HG03575 (cell line): Measurements from ENCODE around the gene HHIPL1.
"Not testable (repeated sequence)": the region's sequence is repeated elsewhere in the genome, so short reads cannot be mapped to it uniquely, and the experiment has no call there.

Source experiments
- ATAC-seq: cut with Tn5 transposase; IDR thresholded peaks from one replicate; pipeline ENCODE4 v1.9.1; 2021; ENCODE audit not compliant: unreplicated experiment, insufficient number of reproducible peaks, low FRiP score; ENCODE audit errors: extremely low read depth

HHIPL1 gene

GRCh38 chr14:99654235-99654985 lies 9.5 kb downstream of the HHIPL1 start:
- ATAC-seq: no peak

GRCh38 chr14:99655521-99655920 lies 10.6 kb downstream of the HHIPL1 start:
- ATAC-seq: no peak

GRCh38 chr14:99656171-99656570 lies 11.2 kb downstream of the HHIPL1 start:
- ATAC-seq: no peak

GRCh38 chr14:99657645-99658155 lies 12.8 kb downstream of the HHIPL1 start:
- ATAC-seq: no peak

GRCh38 chr14:99658218-99658845 lies 13.4 kb downstream of the HHIPL1 start:
- no peak for ATAC-seq

- no peak for ATAC-seq
Observed at GRCh38 chr14:99659333-99659741, 14.4 kb downstream of the HHIPL1 start.

- no peak for ATAC-seq
Observed at GRCh38 chr14:99660006-99660566, 15.2 kb downstream of the HHIPL1 start.

- ATAC-seq: no peak
Observed at GRCh38 chr14:99660794-99661193, 15.9 kb downstream of the HHIPL1 start.

GRCh38 chr14:99661206-99661605 lies 16.3 kb downstream of the HHIPL1 start:
- not testable (repeated sequence) for ATAC-seq

GRCh38 chr14:99662846-99663245 lies 17.9 kb downstream of the HHIPL1 start:
- ATAC-seq: no peak

GRCh38 chr14:99663386-99664057 lies 18.6 kb downstream of the HHIPL1 start:
- ATAC-seq: no peak

GRCh38 chr14:99664058-99664936 lies 19.4 kb downstream of the HHIPL1 start:
- ATAC-seq: no peak

- no peak for ATAC-seq
Observed at GRCh38 chr14:99664937-99665273, 20.0 kb downstream of the HHIPL1 start.

GRCh38 chr14:99666533-99666932 lies 21.6 kb downstream of the HHIPL1 start:
- no peak for ATAC-seq

GRCh38 chr14:99667045-99667444 lies 22.1 kb downstream of the HHIPL1 start:
- ATAC-seq: no peak

- no peak for ATAC-seq
Observed at GRCh38 chr14:99667821-99668220, 22.9 kb downstream of the HHIPL1 start.

GRCh38 chr14:99668307-99669295 lies 23.7 kb downstream of the HHIPL1 start:
- ATAC-seq: no peak
